Cortex of kidney (tissue), 1 donor: ENCODE results near the gene SH3BP1.

Experiments used
- DNase-seq: peaks from one replicate; lab custom pipeline; 2025; lab: John Stamatoyannopoulos, UW

Gene SH3BP1

DNA sequence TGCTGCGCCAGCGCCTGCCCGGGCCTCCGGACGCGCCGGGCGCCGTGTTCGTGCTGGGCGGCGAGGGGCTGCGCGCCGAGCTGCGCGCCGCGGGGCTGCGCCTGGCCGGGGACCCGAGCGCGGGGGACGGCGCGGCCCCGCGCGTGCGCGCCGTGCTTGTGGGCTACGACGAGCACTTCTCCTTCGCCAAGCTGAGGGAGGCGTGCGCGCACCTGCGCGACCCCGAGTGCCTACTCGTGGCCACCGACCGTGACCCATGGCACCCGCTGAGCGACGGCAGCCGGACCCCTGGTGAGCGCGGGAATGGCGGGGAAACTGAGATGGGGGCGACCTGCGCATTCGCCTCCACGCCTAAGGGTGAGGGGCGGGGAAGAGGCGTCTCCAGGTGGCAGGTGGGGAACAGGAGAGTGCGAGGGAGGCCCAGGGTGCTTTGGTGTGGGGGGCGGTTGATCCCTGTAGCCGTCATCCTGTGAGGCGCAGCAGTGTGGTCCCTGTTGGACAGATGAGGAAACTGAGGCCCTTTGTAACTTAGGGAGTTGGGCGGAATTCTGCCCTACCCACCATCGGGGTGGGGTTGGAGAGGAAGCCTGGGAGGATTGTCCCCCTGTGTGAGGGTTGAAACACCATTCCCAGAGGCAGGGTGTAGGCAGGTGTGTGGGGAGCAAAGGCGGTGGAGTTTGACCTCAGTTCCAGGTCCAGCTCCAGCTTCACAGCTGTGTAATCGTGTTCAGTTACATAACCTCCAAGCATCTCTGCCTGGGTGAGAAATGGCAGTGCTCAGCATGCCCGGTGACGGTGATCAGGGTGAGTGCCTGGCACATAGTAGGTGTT is 19.8 kb downstream of the SH3BP1 start:
- DNase-seq: no peak

DNA sequence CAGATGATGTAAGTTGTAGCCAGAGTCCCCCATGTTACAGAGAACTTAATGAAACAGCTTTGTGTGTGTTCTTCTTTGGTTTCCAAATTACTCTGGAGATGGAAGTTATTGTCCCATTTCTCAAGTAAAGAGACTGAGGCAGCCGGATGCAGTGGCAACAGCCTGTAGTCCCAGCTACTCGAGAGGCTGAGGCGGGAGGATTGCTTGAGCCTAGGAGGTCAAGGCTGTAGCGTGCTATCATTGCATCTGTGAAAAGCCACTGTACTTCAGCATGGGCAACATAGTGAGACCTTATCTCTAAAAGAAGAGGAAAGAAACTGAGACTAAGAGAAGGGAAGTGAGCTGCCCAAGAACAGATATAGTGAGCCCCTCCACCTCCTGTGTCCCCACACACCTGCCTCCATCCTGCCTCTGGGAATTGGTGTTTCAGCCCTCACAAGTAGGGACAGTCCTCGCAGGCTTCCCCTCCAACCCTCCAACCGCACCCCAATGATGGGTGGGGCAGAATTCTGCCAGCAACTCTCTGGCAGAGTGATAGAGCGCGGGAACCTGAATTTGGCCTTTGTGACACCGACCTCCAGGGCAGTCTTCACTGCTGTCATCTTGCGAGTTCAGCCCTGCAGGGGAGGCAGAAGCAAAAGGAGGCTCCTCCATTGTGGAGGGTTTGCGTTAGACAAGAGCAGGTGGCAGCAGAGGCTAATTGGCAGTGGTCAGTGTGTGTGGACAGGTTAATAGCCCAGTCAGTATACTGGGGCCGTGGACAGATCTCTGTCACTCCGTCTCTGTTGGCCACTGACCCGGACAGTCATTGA is 20.6 kb downstream of the SH3BP1 start:
- DNase-seq: no peak

DNA sequence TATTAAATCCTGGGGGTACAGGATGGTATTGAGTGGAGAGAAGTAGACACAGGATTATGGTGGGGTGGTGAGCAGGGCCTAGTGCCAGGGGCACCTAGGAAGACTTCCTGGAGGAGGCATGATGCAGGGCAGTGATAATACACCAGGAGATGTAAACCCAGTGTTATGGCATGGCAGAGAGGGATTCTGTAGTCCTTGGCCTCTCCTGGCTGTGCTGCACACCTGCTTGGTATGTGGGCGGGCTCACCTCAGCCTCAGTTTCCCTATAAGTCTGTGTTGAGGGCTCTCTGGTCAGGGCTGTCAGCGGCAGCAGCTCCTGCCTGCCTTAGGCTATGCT is 21.2 kb downstream of the SH3BP1 start:
- no peak for DNase-seq

DNA sequence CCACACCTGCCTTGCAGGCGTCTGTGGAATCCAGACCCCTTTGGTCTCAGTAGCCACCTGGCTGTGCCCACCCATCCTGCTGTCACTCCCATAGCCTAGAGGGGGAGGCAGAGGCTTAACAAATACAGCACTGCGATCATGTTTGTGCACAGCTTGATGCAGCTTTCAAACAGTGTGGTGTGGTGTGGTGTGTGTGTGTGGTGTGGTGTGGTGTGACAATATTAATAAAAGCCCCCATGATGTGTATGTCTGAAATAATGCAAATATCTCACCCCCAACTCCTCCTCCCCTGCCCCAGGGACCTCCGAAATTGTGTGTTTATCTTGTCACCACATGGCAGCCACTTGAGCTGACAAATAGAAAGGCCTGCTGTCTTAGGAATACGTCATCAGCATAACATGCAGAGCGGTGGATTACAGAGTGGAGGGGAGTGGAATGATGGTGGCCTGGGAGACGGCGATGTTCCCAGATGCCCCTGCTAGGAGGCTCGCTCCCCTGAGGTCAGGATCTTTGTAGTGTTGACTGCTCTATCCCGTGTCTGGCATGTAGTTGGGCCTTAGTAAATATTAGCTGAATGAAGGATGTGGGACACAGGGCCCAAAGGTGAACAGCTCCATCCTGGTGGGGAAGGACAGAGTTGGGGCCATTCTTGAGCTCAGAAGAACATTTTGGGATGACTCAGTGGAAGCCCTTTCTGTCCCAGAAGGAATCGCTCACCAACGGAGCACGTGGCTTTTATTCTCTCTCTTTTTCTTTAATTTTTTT is 21.9 kb downstream of the SH3BP1 start:
- no peak for DNase-seq

DNA sequence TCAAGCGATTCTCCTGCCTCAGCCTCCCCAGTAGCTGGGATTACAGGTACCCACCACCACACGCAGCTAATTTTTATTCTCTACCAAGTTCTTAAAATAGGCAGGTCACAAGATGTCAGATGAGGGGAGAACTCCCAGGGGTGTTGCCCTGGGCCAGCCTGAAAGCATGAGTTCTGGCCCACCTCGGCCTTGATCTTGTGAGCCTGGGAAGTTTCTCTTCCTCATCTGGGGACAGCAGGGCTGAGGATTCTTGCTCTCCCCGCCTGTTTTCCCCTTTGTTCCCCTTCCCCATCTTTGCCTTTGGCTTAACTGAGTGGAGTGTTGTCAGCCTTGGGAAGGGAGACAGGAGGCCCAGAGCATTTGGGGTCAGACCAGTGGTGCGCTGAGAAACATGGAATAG is 22.6 kb downstream of the SH3BP1 start:
- DNase-seq: no peak

DNA sequence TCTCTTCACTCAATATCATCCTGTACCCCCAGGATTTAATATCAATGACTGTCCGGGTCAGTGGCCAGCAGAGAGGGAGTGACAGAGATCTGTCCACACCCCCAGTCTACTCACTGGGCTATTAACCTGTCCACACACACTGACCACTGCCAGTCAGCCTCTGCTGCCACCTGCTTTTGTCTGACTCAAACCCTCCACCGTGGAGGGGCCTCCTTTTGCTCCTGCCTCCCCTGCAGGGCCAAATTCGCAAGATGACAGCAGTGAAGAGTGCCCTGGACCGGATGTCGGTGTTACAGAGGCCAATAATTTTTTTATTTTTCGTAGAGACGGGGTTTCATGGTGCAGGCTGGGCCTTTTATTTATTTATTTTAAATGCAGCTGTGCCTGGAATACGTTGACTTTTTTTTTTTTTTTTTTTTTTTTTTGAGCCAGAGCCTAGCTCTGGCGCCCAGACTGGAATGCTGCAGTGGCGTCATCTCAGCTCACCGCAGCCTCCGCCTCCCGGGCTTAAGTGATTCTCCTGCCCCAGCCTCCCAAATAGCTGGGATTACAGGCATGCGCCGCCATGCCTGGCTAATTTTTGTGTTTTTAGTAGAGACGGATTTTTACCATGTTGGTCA is 24.2 kb downstream of the SH3BP1 start:
- DNase-seq: no peak

DNA sequence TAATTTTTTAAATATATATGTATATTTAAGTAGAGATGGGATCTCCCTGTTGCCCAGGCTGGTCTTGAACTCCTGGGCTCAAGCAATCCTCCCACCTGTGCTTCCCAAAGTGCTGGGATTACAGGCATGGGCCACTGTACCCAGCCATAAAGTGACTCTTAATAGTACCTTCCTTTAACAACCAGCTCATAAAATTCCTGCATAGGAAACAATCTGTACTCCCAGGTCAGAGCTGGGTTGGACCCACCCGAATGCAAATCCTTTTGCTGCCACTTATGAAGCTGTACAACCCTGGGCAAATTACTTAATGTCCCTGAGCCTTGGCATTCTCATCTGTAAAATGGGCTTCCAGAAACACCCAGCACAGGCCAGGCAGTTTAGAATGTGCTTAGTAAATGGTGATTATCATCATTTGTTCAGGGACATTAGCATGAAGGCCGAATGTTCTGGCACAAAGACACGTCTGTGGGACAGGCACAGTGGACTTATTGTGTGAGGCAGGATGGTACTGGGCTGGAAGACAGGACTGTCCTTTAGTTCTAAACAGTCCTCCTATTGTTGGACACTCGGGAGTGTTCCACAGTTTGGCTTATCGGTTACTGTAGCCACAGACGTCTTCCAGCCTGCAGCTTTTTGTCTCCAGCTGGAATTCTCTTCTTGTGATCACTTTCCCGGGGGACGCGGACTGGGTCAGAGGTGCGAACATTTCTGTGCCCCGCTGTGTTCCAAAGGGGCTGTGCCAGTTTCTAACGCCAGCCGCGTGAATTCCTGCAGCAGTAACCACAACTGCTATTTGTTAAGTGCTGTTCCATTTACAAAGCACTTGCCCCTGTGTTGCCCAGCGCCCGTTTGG is 25.0 kb downstream of the SH3BP1 start:
- no peak for DNase-seq

DNA sequence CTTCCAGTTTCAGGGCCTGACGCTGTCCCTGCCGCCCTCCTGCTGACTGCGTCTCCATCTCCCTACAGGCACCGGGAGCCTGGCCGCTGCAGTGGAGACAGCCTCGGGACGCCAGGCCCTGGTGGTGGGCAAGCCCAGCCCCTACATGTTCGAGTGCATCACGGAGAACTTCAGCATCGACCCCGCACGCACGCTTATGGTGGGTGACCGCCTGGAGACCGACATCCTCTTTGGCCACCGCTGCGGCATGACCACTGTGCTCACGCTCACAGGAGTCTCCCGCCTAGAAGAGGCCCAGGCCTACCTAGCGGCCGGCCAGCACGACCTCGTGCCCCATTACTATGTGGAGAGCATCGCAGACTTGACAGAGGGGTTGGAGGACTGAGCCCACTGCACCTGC is 26.0 kb downstream of the SH3BP1 start:
- DNase-seq: no peak

DNA sequence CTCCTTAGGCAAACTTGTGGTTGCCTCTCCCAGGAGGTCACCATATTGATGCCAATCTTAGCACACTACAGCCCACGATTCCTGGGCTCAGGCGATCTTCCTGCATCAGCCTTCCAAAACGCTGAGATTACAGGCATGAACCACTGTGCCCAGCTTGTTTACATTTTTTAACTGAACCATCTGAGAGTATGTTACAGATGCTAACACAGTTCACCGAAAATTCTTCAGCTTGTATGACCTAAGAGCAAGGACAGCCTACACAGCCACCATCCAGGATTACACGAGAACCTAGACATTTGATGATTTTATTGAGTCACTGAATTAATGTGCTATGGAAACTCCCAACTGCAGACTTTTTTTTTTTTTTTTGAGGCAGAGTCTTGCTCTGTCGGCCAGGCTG is 30.1 kb downstream of the SH3BP1 start:
- DNase-seq: no peak

DNA sequence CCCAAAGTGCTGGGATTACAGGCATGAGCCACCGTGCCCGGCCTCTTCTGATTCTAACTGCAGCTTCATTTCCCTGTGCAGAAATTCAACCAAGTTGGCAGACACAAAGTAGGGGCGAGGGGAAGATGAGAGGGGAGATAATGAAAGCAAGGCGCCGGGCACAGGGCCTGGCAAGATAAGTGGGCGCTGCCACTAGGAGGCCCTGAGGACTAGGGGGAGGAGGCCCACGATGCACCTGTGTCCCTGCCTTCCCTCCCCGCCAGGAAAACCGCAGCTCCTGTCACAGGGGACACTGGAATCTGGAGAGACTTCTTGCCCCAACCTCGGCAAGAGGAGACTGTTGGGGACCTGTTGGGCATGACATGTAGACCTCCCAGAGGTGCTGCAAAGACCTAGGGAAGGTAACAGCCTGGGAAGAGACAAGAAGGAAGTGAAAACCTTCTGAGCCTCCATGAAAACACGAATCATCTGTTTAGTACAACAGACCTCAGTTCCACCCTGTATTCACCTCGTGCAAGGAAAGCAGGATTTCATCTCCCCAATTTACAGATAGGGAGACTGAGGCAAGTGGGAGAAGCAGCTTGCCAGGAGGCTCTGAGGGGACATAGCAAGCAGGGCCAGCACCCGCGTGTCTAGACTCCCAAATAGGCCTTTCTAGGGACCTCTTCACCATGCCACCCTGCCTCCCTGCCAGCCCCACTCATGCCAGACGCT is 32.9 kb downstream of the SH3BP1 start:
- no peak for DNase-seq

DNA sequence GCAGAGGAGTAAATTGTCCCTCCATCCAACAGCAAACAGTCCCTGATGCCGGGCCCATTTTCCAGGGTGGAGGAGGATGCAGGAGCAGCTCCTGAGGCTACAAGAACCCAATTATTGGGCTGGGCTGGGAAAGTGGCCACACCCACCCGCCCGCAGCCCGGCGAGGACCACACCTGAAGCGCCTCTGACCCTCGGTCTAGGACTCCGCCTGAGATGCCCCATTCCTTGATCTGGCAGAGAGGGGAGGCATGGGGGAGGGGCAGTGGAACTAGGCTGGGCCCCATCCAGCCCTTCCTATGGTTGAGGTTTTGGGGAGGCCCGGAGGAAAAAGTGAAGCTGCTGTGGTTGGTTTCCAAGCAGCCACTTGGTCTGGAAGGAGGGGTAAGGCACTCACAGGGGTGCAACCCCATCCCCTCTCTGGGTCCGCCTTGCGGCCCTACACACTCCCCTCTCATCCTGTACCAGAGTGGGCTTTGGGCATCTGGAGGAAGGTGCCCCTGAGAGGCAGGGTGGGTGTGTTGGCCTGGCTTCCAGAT is 33.5 kb downstream of the SH3BP1 start:
- no peak for DNase-seq

DNA sequence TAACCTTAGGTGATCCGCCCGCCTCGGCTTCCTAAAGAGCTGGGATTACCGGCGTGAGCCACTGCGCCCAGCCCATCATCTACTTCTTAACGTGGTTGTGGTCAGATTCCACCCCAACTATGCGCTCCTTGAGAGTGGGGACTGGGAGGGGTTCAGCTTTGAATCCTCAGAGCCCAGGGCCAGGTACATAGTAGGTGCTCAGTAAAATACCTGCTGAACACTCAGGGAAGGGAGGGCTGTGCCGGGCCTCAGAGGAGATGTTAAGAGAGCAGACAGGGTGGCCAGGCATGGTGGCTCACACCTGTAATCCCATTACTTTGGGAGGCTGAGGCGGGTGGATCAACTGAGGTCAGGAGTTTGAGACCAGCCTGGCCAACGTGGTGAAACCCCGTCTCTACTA is 34.8 kb downstream of the SH3BP1 start:
- no peak for DNase-seq

DNA sequence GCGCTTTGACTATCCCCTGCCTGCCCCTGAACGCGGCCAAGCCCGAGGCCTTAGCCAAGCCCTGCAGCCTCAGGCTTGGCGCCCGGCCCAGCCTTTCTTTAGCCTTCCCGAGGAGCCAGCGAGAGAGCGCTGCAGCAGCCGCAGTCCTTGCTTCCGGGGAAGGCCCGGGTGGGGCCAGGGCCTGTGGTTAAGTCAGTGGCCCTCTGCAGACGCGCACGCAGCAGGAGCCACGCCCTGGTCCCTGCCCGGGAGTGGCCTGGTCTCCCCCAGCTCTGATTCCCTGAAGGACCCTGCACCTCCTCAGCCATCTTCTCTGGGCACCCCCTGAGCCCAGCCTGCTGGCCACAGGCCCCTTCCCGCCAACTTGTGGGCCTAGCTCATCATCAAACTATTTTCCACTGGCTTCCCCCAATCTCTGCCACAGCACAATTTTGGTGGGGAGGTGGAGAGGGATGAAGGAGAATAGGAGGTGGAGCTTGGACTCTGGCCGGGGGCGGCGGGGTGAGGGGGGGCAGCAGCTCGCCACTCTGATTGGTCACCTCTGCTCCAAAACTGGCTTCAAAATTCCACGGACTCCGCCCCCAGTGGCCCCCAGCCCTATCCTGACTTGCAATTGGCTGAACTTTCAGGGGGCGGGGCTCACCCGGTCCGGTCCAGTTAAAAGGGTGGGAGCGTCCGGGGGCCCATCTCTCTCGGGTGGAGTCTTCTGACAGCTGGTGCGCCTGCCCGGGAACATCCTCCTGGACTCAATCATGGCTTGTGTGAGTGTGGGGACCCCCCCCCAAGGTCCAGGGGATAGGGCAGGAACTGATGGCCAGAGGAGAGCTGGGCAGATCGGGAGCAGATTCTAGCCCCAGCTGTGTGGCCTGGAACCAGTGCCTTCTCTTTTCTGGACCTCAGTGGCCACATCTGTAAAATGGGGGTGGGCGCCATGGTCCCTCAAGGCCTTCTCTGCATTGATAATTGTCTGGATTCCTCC is 35.8 kb downstream of the SH3BP1 start, which contains the start of gene LGALS1:
TSS of gene LGALS1 (plus strand) at position 686 of the 979 bp plus-strand sequence. CDS start at position 753, 67 bp downstream.
- DNase-seq: no peak

DNA sequence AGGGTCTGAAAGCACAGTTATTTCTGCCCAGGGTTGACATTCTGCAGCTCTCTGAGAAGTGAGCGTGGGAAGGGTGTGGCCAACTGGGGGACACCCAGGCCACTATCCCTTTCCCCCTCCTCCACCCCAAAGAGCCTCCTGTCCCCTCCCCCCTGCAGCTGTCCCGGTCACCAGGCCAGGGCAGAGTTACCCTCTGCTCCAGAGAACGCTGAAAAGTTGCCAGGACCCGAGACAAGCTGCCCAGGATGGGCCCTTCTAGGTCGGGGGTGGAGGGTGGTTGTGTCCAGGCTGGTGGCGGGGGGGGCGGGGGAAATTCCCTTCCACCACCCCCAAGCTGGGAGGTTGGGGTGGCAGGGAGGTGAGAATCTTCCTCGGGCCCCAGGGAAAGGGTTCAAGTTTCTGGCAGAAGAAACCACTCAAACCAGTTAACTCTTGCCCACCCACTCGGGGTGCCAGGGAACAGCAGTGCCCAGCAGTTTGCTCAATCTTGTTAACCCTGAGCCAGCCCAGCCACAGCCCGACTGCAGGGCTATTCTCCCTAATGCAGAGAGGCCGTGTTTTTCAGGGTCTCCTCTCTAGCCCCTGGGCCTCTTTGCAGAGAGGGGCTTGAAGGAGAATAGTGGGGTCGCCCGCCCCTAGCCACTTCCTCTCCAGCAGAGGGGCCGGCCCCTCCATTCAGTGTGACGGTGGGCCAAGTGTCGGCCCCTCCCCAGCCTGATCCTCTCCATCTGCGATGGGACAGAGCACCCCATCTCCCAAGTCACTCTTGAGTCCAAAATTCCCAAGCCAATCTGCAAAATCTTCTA is 36.7 kb downstream of the SH3BP1 start:
- DNase-seq: no peak

DNA sequence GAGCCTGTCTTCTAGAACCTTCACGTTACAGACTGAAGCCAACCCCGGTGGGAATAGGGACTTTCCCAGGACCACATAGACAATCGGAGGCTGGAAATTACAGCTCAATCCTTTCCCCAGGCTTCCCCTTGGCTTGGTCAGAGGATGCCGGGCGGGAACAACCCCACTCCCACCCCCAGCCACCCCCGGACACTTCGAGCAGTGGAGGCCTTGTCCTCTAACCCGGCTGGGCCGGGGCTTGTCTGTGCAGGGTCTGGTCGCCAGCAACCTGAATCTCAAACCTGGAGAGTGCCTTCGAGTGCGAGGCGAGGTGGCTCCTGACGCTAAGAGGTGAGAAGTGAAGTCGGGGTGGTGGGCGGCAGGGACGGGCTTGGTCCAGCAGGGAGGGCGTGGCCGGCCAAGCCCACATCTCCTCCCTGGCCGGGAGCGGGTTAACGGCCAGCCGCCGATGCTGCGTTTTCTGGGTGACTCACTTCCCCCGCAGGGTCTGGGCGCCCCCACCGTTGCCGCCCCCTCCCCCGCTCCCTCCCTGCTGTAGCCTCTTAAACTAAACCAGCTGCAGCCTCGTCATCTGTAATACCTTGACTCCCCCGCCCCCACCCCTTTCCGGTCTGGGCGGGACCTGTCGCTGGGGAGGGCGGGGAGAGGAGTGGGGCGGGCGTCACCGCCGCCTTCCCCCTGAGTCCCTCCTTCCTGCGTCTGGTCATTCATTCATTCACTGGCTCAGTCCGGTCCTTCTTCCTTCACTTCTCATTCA is 37.4 kb downstream of the SH3BP1 start:
- DNase-seq: no peak

DNA sequence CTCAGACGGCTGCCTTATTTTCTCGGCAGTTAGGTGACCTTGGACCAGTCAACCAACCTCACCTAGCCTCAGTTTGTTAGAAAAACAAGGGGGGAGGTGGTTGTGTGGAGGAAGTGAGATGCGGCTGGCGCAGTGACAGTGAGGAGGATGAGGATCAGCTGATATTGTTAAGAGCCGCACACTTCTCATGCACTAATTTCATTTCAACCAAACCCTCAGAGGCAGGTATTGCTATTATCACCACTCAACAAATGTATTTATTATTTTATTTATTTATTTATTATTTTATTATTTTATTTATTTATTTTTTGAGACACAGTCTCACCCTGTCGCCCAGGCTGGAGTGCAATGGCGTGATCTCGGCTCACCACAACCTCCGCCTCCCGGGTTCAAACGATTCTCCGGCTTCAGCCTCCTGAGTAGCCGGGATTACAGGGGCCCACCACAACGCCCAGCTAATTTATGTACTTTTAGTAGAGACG is 38.1 kb downstream of the SH3BP1 start:
- DNase-seq: no peak

DNA sequence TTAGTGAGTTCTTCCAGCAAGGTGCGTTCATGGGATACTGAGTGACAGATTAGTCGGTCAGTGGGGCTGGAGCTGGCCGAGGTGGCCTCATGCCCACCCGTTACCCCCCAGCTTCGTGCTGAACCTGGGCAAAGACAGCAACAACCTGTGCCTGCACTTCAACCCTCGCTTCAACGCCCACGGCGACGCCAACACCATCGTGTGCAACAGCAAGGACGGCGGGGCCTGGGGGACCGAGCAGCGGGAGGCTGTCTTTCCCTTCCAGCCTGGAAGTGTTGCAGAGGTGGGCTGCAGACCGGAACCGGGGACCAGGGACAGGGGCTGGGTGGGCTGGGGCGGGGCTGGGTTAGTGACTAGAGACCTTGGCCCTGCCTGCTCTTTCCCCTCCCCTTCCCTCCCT is 38.9 kb downstream of the SH3BP1 start:
- no peak for DNase-seq
